ENCODE data around the gene TBC1D9. TPM values are rescaled to one million over a fixed set of nuclear protein-coding genes. Genes with fewer than 3 reads are reported as not detected.

TBC1D9 gene
- total RNA-seq, 1 experiment from 2014 or later: 17.0 TPM

- H3K4me2 ChIP-seq: no peak overlapping the region
- H3F3A ChIP-seq (ENCODE audit: insufficient read depth, low read depth): peaks cover 3% of the 10 kb centered on the region; the same call in 1 of the 2 replicates
- no peaks in the 10 kb centered on the region for H3K36me3 ChIP-seq (ENCODE audit: low read depth)
- ChIA-PET CTCF (no interaction called here), POLR2A (ENCODE audit: unreplicated experiment) (no interaction called here)
- peaks cover 23% of the 10 kb centered on the region for H3K4me1 ChIP-seq (replicated peaks; ENCODE audit: insufficient read depth)
- no peak overlapping the region for H3K27ac ChIP-seq
- H3K27me3 ChIP-seq (ENCODE audit: insufficient read depth, low read depth): no peaks in the 10 kb centered on the region
- no peak for DNase-seq
- no peak for TF ChIP-seq EZH2 (IDR thresholded peaks at IDR 0.05; ENCODE audit: low read depth)
- TF ChIP-seq, protein P1, sequence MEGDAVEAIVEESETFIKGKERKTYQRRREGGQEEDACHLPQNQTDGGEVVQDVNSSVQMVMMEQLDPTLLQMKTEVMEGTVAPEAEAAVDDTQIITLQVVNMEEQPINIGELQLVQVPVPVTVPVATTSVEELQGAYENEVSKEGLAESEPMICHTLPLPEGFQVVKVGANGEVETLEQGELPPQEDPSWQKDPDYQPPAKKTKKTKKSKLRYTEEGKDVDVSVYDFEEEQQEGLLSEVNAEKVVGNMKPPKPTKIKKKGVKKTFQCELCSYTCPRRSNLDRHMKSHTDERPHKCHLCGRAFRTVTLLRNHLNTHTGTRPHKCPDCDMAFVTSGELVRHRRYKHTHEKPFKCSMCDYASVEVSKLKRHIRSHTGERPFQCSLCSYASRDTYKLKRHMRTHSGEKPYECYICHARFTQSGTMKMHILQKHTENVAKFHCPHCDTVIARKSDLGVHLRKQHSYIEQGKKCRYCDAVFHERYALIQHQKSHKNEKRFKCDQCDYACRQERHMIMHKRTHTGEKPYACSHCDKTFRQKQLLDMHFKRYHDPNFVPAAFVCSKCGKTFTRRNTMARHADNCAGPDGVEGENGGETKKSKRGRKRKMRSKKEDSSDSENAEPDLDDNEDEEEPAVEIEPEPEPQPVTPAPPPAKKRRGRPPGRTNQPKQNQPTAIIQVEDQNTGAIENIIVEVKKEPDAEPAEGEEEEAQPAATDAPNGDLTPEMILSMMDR (conservative IDR thresholded peaks at IDR 0.05): no peak
- H3K9me2 ChIP-seq (ENCODE audit: insufficient read depth): no peaks in the 10 kb centered on the region
- H4K20me1 ChIP-seq (ENCODE audit: insufficient read depth): no peaks in the 10 kb centered on the region
- H3K4me3 ChIP-seq: no peak overlapping the region
- no peak overlapping the region for H2AFZ ChIP-seq
- BruUV-seq (replicated peaks): no TSS peak
- no peaks in the 10 kb centered on the region for H3K9me3 ChIP-seq (ENCODE audit: insufficient read depth, low read depth)
- H3K79me2 ChIP-seq (ENCODE audit: low read depth): no peaks in the 10 kb centered on the region
- intact Hi-C loops (cut with micrococcal nuclease; ENCODE audit: unreplicated experiment): loop anchor here (2.0 kb wide), 2 partner anchors 123 to 267 kb away; partner anchors contain the start of gene TBC1D9
Observed at GRCh38 chr4:140633951-140634350, 122.2 kb downstream of the TBC1D9 start.

DNA sequence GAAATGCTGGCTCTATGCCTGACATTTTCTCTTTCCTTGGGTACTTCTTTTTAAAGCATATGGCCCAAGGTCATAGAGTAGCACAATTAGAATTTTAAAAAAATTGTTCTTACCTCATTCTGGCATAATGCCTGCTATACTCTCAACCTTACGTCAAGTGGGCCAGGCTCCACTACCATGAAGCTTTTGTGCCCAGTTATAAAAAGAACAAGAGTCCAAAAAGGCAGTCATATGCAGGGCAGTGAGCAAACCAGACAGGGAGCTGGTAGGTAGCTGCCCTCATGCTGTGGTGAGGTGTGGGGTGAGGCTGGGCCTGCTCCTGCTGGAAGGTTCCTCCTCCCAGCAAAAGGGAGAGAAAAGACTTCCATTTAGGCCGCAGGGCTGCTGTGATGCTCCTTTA lies 123.1 kb downstream of the TBC1D9 start:
- peaks cover 3% of the 10 kb centered on the region; the same call in 1 of the 2 replicates for H3F3A ChIP-seq (ENCODE audit: insufficient read depth, low read depth)
- peaks cover 28% of the 10 kb centered on the region for H3K4me1 ChIP-seq (replicated peaks; ENCODE audit: insufficient read depth)
- H3K27me3 ChIP-seq (ENCODE audit: insufficient read depth, low read depth): no peaks in the 10 kb centered on the region
- H3K9me2 ChIP-seq (ENCODE audit: insufficient read depth): no peaks in the 10 kb centered on the region
- BruUV-seq (replicated peaks): no TSS peak
- no peak overlapping the region for H3K4me3 ChIP-seq
- DNase-seq: no peak
- no peak overlapping the region for H3K27ac ChIP-seq
- no peaks in the 10 kb centered on the region for H4K20me1 ChIP-seq (ENCODE audit: insufficient read depth)
- no peak overlapping the region for H3K4me2 ChIP-seq
- TF ChIP-seq, protein P1 (conservative IDR thresholded peaks at IDR 0.05): no peak
- no peak for TF ChIP-seq EZH2 (IDR thresholded peaks at IDR 0.05; ENCODE audit: low read depth)
- ChIA-PET CTCF (no interaction called here), POLR2A (ENCODE audit: unreplicated experiment) (no interaction called here)
- H3K36me3 ChIP-seq (ENCODE audit: low read depth): no peaks in the 10 kb centered on the region
- H3K9me3 ChIP-seq (ENCODE audit: insufficient read depth, low read depth): no peaks in the 10 kb centered on the region
- intact Hi-C loops (cut with micrococcal nuclease; ENCODE audit: unreplicated experiment): no loop called here
- no peak overlapping the region for H2AFZ ChIP-seq
- no peaks in the 10 kb centered on the region for H3K79me2 ChIP-seq (ENCODE audit: low read depth)

DNA sequence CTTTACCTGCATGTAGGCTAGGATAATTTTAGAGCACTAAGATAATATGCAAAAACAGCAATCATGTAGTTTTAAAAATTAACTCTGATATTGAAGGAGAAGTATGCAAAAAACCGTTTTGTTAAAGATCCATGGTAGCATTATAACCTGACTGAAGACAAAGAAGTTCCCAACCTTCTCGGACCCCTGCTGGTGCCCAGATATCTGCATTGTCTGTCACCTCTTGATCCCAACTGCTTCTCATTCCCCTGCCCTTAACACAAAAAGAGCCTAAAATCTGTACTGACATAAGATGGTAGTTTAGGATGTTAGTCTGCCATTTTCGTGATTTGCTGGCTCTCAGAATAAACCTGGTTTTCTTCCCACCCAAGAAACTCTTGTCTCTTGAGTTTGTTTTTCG lies 125.9 kb downstream of the TBC1D9 start:
- Histone ChIP-seq H3K36me3 (ENCODE audit: low read depth) (no peaks in the 10 kb centered on the region), H2AFZ (no peak overlapping the region), H3K79me2 (ENCODE audit: low read depth) (no peaks in the 10 kb centered on the region), H3F3A (ENCODE audit: insufficient read depth, low read depth) (no peaks in the 10 kb centered on the region), H3K4me3 (no peak overlapping the region), H3K4me2 (no peak overlapping the region), H3K27me3 (ENCODE audit: insufficient read depth, low read depth) (no peaks in the 10 kb centered on the region), H4K20me1 (ENCODE audit: insufficient read depth) (no peaks in the 10 kb centered on the region), H3K9me3 (ENCODE audit: insufficient read depth, low read depth) (no peaks in the 10 kb centered on the region), H3K27ac (no peak overlapping the region), H3K4me1 (replicated peaks; ENCODE audit: insufficient read depth) (peaks cover 16% of the 10 kb centered on the region), H3K9me2 (ENCODE audit: insufficient read depth) (no peaks in the 10 kb centered on the region)
- ChIA-PET CTCF (no interaction called here), POLR2A (ENCODE audit: unreplicated experiment) (no interaction called here)
- BruUV-seq (replicated peaks): no TSS peak
- no peak for DNase-seq
- intact Hi-C loops (cut with micrococcal nuclease; ENCODE audit: unreplicated experiment): no loop called here
- TF ChIP-seq, protein P1 (conservative IDR thresholded peaks at IDR 0.05): no peak
- TF ChIP-seq EZH2 (IDR thresholded peaks at IDR 0.05; ENCODE audit: low read depth): no peak

Measured in PC-9 (cell line).